Loucy (cell line): Measurements from ENCODE around the gene ECSCR.
"Not testable (repeated sequence)": the region's sequence is repeated elsewhere in the genome, so short reads cannot be mapped to it uniquely, and the experiment has no call there.

Source experiments
- H2AFZ ChIP-seq: fragments of 200-600 bp; sonication (generic); 2 replicates; pipeline ENCODE4 v1.6.0; 2016; ENCODE audit warnings: antibody characterized with exemption, mild to moderate bottlenecking, low read length, moderate library complexity
- H3F3A ChIP-seq: fragments of 200-600 bp; 2 replicates; pipeline ENCODE4 v1.6.0; 2016; ENCODE audit warnings: antibody characterized with exemption, low read depth, mild to moderate bottlenecking
- H3K27me3 ChIP-seq: fragments of 200-600 bp; sonication (generic); 2 replicates; pipeline ENCODE4 v1.6.1; 2014; ENCODE audit warnings: low read length, mild to moderate bottlenecking; ENCODE audit not compliant: insufficient read depth, poor library complexity, severe bottlenecking
- H3K36me3 ChIP-seq: fragments of 200-600 bp; sonication (generic); 2 replicates; pipeline ENCODE4 v1.6.1; 2016; ENCODE audit warnings: low read length; ENCODE audit not compliant: insufficient read depth
- H3K4me1 ChIP-seq: fragments of 200-600 bp; sonication (generic); 2 replicates; pipeline ENCODE4 v1.5.1; 2014; ENCODE audit warnings: low read length, mild to moderate bottlenecking; ENCODE audit not compliant: insufficient read depth, poor library complexity, severe bottlenecking
- H3K4me2 ChIP-seq: fragments of 200-600 bp; sonication (generic); 2 replicates; pipeline ENCODE4 v1.6.0; 2014; ENCODE audit warnings: antibody characterized with exemption, low read length, low read depth, mild to moderate bottlenecking; ENCODE audit not compliant: poor library complexity, severe bottlenecking
- H3K4me3 ChIP-seq: fragments of 200-600 bp; sonication (generic); 2 replicates; pipeline ENCODE4 v1.5.1; 2014; ENCODE audit warnings: low read length, mild to moderate bottlenecking, mixed read lengths; ENCODE audit not compliant: poor library complexity, severe bottlenecking
- H3K79me2 ChIP-seq: fragments of 200-600 bp; sonication (generic); 2 replicates; pipeline ENCODE4 v1.6.1; 2014; ENCODE audit warnings: low read length; ENCODE audit not compliant: insufficient read depth
- H3K9ac ChIP-seq: fragments of 200-600 bp; sonication (generic); 2 replicates; pipeline ENCODE4 v1.6.0; 2014; ENCODE audit warnings: mild to moderate bottlenecking, low read depth, low read length, moderate library complexity; ENCODE audit not compliant: poor library complexity, severe bottlenecking
- H3K9me2 ChIP-seq: fragments of 200-600 bp; sonication (generic); replicated peaks from 2 replicates; pipeline ENCODE4 v1.6.1; 2016; ENCODE audit warnings: low read depth, low read length, mixed read lengths
- H3K9me3 ChIP-seq: fragments of 200-600 bp; sonication (generic); 2 replicates; pipeline ENCODE4 v1.6.1; 2014; ENCODE audit warnings: mild to moderate bottlenecking, antibody characterized with exemption, low read length, low read depth; ENCODE audit not compliant: insufficient read depth
- H4K20me1 ChIP-seq: fragments of 200-600 bp; sonication (generic); 2 replicates; pipeline ENCODE4 v1.6.0; 2014; ENCODE audit warnings: antibody characterized with exemption, low read length, mild to moderate bottlenecking; ENCODE audit not compliant: insufficient read depth, poor library complexity, severe bottlenecking
- EZH2phosphoT487 ChIP-seq: fragments of 200-600 bp; IDR thresholded peaks from 2 replicates; pipeline ENCODE4 v1.6.1; 2018; ENCODE audit warnings: antibody characterized with exemption, mild to moderate bottlenecking, moderate library complexity, borderline replicate concordance
- TF ChIP-seq, protein P1 (sequence below): fragments of 200-600 bp; sonication (generic); conservative IDR thresholded peaks from 2 replicates; pipeline ENCODE4 v1.5.1; 2014; ENCODE audit warnings: mild to moderate bottlenecking, antibody characterized with exemption, low read length

ECSCR gene

DNA sequence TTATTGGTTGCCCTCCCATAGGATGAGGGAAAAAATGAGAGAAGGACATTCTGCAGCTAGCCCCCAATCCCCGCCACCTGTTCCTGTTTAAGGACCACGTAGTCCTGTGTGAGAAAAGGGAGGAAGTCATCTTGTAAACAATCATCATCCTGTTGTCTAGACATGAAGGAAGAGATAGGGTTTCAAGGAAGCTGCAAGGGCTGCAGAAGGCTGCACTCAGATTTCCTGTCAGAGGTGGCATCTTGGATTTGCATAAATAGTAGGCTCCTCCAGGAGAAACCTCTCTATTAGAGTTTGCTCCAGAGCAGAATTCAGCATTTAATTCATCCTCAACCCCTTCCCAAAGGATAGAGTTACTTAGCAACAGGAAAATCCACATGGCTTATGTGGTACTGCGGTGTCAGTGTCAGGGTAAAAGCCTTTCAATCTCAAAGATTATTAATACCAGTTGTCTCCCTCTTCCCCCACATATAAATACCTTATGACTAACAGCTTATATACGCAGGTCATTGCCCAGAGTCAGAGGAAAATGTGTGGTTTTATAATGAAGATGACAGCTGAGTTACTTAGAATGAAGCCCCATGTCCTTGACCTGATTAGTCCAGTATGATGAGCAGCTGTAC lies 18.6 kb downstream of the ECSCR start:
- peak overlapping the region; percentile 40 for H3K4me2 ChIP-seq
- no peaks in the 10 kb centered on the region for H3K36me3 ChIP-seq
- H3K9me3 ChIP-seq = no peaks in the 10 kb centered on the region
- TF ChIP-seq, protein P1, sequence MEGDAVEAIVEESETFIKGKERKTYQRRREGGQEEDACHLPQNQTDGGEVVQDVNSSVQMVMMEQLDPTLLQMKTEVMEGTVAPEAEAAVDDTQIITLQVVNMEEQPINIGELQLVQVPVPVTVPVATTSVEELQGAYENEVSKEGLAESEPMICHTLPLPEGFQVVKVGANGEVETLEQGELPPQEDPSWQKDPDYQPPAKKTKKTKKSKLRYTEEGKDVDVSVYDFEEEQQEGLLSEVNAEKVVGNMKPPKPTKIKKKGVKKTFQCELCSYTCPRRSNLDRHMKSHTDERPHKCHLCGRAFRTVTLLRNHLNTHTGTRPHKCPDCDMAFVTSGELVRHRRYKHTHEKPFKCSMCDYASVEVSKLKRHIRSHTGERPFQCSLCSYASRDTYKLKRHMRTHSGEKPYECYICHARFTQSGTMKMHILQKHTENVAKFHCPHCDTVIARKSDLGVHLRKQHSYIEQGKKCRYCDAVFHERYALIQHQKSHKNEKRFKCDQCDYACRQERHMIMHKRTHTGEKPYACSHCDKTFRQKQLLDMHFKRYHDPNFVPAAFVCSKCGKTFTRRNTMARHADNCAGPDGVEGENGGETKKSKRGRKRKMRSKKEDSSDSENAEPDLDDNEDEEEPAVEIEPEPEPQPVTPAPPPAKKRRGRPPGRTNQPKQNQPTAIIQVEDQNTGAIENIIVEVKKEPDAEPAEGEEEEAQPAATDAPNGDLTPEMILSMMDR = no peak
- TF ChIP-seq EZH2phosphoT487 = no peak
- H3K9me2 ChIP-seq = no peaks in the 10 kb centered on the region
- H3K9ac ChIP-seq = peak overlapping the region; percentile 5
- peak overlapping the region; percentile 17; the same call in 1 of the 2 replicates for H2AFZ ChIP-seq
- H3F3A ChIP-seq = no peaks in the 10 kb centered on the region
- H3K4me1 ChIP-seq = peaks cover 30% of the 10 kb centered on the region
- no peaks in the 10 kb centered on the region for H4K20me1 ChIP-seq
- H3K27me3 ChIP-seq = no peaks in the 10 kb centered on the region
- H3K4me3 ChIP-seq = no peak overlapping the region
- H3K79me2 ChIP-seq = no peaks in the 10 kb centered on the region

DNA sequence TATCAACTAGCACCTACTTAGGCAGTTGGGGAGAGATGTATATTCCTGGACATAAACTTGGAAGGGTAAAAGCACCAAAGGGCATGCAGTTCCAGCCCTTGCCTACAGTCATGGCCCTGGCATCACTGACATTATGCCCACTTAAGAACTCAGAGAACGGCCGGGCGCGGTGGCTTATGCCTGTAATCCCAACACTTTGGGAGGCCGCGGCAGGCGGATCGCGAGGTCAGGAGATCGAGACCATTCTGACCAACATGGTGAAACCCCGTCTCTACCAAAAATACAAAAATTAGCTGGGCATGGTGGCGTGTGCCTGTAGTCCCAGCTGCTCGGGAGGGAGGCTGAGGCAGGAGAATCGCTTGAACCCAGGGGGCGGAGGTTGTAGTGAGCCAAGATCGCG lies 22.1 kb downstream of the ECSCR start:
- H3K4me3 ChIP-seq, H3K4me2 ChIP-seq, H3K9me2 ChIP-seq, H4K20me1 ChIP-seq, H3K9ac ChIP-seq, H3F3A ChIP-seq, H3K79me2 ChIP-seq, H3K27me3 ChIP-seq, H2AFZ ChIP-seq, H3K9me3 ChIP-seq, H3K36me3 ChIP-seq: not testable (repeated sequence)
- H3K4me1 ChIP-seq = peaks cover 45% of the 10 kb centered on the region

DNA sequence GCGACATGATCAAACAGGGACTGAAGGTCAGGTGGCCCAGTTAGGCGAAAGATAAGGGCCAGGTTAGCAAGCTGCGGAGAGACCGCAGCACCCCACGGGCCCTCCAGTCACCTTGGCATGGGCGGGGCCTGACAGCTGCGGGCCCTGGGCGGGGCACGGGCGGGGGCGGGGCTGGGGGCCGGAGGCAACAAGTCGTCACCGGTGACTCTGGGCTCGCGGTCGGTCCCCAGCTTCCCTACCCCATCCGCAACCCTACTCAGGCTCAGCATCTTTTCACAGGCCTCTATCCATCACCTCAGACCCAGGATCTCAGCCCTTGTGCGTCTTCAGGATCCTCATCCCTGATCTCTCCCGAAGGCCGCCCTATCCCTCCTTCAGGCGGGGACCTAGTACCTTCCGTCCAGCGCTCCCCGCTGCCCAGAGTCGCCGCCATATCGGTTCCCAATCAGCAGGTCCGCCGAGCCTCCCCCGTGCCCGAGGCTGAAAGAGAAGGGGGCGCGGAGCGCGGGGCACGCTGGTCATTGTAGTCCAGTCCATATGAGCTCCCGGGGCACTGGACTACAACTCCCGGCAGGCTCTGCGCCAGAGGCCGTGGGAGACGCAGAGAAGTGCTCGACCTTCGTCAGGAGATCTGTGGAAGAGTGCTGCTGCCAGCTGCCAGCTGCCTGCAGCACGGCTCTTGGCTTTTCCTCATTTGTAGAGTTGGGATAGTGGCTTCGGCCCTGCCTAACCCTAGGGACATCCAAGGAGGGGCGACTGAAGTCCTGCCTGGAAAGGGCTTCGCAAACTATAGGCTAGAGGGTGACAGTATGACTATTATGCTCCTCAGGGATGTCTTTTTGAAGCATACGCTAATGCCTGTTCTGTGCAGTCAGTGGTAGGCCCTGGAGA lies 23.3 kb downstream of the ECSCR start, which contains the start of gene DNAJC18:
DNAJC18 (minus strand) TSS at position 513 of the 891 bp plus-strand sequence; CDS start at position 433, 80 bp downstream.
- TF ChIP-seq EZH2phosphoT487 = no peak
- TF ChIP-seq, protein P1 = no peak
- H3K4me3 ChIP-seq = peak within 1 kb of the TSS; percentile 93
- no peaks in the 10 kb centered on the region for H3K27me3 ChIP-seq
- peak within 1 kb of the TSS; percentile 97 for H2AFZ ChIP-seq
- H3K4me2 ChIP-seq = peak within 1 kb of the TSS; percentile 96
- no peaks in the 10 kb centered on the region for H4K20me1 ChIP-seq
- H3K9me2 ChIP-seq = no peaks in the 10 kb centered on the region
- H3K79me2 ChIP-seq = no peaks in the 10 kb centered on the region
- peak within 1 kb of the TSS; percentile 87 for H3K9ac ChIP-seq
- H3K9me3 ChIP-seq = no peaks in the 10 kb centered on the region
- no peaks in the 10 kb centered on the region for H3K36me3 ChIP-seq
- peaks cover 43% of the 10 kb centered on the region for H3K4me1 ChIP-seq
- H3F3A ChIP-seq = no peaks in the 10 kb centered on the region
